ENCODE data around the gene MIP. TPM values are rescaled to one million over a fixed set of nuclear protein-coding genes. Genes with fewer than 3 reads are reported as not detected.

MIP gene
- total RNA-seq, 6 donors from 2014 or later: not detected

- no peaks in the 10 kb centered on the region for H3K36me3 ChIP-seq
- no peaks in the 10 kb centered on the region for H3K27me3 ChIP-seq
- DNase-seq (no peak), ATAC-seq (ENCODE audit: low FRiP score in 2 of 2) (no peak)
- peaks cover 8 to 20% (median 16%) of the 10 kb centered on the region in 4 donors for H3K4me1 ChIP-seq
- no peak for TF ChIP-seq POLR2AphosphoS5 (IDR thresholded peaks at IDR 0.05)
- no peak for TF ChIP-seq CTCF (IDR thresholded peaks at IDR 0.05)
- TF ChIP-seq EP300 (IDR thresholded peaks at IDR 0.05): no peak
- TF ChIP-seq POLR2A (IDR thresholded peaks at IDR 0.05): no peak
- H3K27ac ChIP-seq: no peak overlapping the region
- no peak overlapping the region for H3K4me3 ChIP-seq
- 83 to 90% methylated on average over 1 of the region's 1 CpG for WGBS, 2 donors
- H3K9me3 ChIP-seq: no peaks in the 10 kb centered on the region
Measured at GRCh38 chr12:56484566-56484965, 30.1 kb upstream of the MIP start.

- DNase-seq: no peak
- no peak for TF ChIP-seq CTCF (IDR thresholded peaks at IDR 0.05)
- TF ChIP-seq POLR2AphosphoS5 (IDR thresholded peaks at IDR 0.05): no peak
- no peak for TF ChIP-seq EP300 (IDR thresholded peaks at IDR 0.05)
- no peak for TF ChIP-seq POLR2A (IDR thresholded peaks at IDR 0.05)
- ATAC-seq (ENCODE audit: low FRiP score in 2 of 2): no peak
- H3K36me3 ChIP-seq: no peaks in the 10 kb centered on the region
- peaks cover 0 to 6% (median 0%) of the 10 kb centered on the region in 4 donors for H3K4me1 ChIP-seq
- no peak overlapping the region for H3K4me3 ChIP-seq
- H3K9me3 ChIP-seq: no peaks in the 10 kb centered on the region
- no peak overlapping the region for H3K27ac ChIP-seq
- WGBS, 2 donors: 94 to 100% methylated on average over 7 of the region's 7 CpGs
- H3K27me3 ChIP-seq: no peaks in the 10 kb centered on the region
Measured at GRCh38 chr12:56479625-56480024, 25.2 kb upstream of the MIP start.

- H3K4me1 ChIP-seq: peaks cover 0 to 6% (median 0%) of the 10 kb centered on the region in 4 donors
- no peak for DNase-seq
- H3K36me3 ChIP-seq: peaks cover 0 to 5% (median 0%) of the 10 kb centered on the region in 4 donors
- no peak overlapping the region for H3K27ac ChIP-seq
- H3K9me3 ChIP-seq: no peaks in the 10 kb centered on the region
- WGBS, 2 donors: 82 to 84% methylated on average over 5 to 6 of the region's 6 CpGs
- TF ChIP-seq CTCF (IDR thresholded peaks at IDR 0.05) (no peak), EP300 (IDR thresholded peaks at IDR 0.05) (no peak), POLR2A (IDR thresholded peaks at IDR 0.05) (no peak), POLR2AphosphoS5 (IDR thresholded peaks at IDR 0.05) (no peak)
- H3K27me3 ChIP-seq: no peaks in the 10 kb centered on the region
- no peak for ATAC-seq (ENCODE audit: low FRiP score in 2 of 2)
- no peak overlapping the region for H3K4me3 ChIP-seq
Measured at GRCh38 chr12:56477521-56478225, 23.2 kb upstream of the MIP start.

- peak in 1 of 2 donors; percentile 31 for ATAC-seq (ENCODE audit: low FRiP score in 2 of 2)
- TF ChIP-seq EP300 (IDR thresholded peaks at IDR 0.05) (no peak), CTCF (IDR thresholded peaks at IDR 0.05) (no peak), POLR2AphosphoS5 (IDR thresholded peaks at IDR 0.05) (no peak), POLR2A (IDR thresholded peaks at IDR 0.05) (no peak)
- Histone ChIP-seq H3K9me3 (no peaks in the 10 kb centered on the region), H3K27me3 (no peaks in the 10 kb centered on the region), H3K4me1 (peaks cover 0 to 6% (median 0%) of the 10 kb centered on the region in 4 donors), H3K4me3 (no peak overlapping the region), H3K36me3 (peaks cover 0 to 5% (median 0%) of the 10 kb centered on the region in 4 donors), H3K27ac (no peak overlapping the region)
- DNase-seq: no peak
- WGBS, 2 donors: 100% methylated on average over 1 of the region's 1 CpG; no CpG with 5 or more reads in 1 of the 2 donors
Measured at GRCh38 chr12:56476972-56477432, 22.5 kb upstream of the MIP start.
